Activated naive CD8-positive, alpha-beta T cell treated with anti-CD3 and anti-CD28 coated beads, Interleukin-2, amount 10 ng/mL, durations not matched to agents 7 days and 5 days (primary cell): ENCODE measurements around the gene ULBP2. TPM values are rescaled to one million over a fixed set of nuclear protein-coding genes. Genes with fewer than 3 reads are reported as not detected.

Source experiments
- ATAC-seq: fragments of 150-1000 bp; cut with Tn5 transposase; one replicate; pipeline ENCODE4 v1.10.0; 2021; ENCODE audit warnings: low read depth, moderate library complexity
- POLR2A ChIA-PET: fragments of 350-600 bp; sonication (Branson Sonifier 250); formaldehyde crosslinking; loops from one replicate; lab custom pipeline; 2021; ENCODE audit warnings: antibody characterized with exemption; lab: Charles Lee
- DNase-seq: peaks from one replicate; pipeline ENCODE4 v3.0.0; 2021
- H3K27ac Mint-ChIP-seq: one replicate; pipeline ENCODE4 v1.8.0; 2022; ENCODE audit warnings: mild to moderate bottlenecking, mixed read lengths
- H3K27me3 Mint-ChIP-seq: one replicate; pipeline ENCODE4 v1.8.0; 2022; ENCODE audit warnings: mild to moderate bottlenecking, moderate library complexity, mixed read lengths
- H3K36me3 Mint-ChIP-seq: one replicate; pipeline ENCODE4 v1.8.0; 2021; ENCODE audit warnings: mild to moderate bottlenecking, mixed read lengths
- H3K4me1 Mint-ChIP-seq: one replicate; pipeline ENCODE4 v1.8.0; 2021; ENCODE audit warnings: mixed read lengths
- H3K4me3 Mint-ChIP-seq: one replicate; pipeline ENCODE4 v1.8.0; 2022; ENCODE audit warnings: mild to moderate bottlenecking, moderate library complexity, mixed read lengths
- H3K9me3 Mint-ChIP-seq: one replicate; pipeline ENCODE4 v1.8.0; 2021; ENCODE audit warnings: mixed read lengths
- total RNA-seq, 2 experiments: library from RNA; stranded (reverse); gene quantifications; one replicate each; pipeline ENCODE4 v1.2.3, GENCODE V29; 2021

ULBP2 gene, protein sequence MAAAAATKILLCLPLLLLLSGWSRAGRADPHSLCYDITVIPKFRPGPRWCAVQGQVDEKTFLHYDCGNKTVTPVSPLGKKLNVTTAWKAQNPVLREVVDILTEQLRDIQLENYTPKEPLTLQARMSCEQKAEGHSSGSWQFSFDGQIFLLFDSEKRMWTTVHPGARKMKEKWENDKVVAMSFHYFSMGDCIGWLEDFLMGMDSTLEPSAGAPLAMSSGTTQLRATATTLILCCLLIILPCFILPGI
- total RNA-seq: under 1 TPM; 0.53 to 0.60 TPM

GRCh38 chr6:149941583-149942460 is at the start of gene ULBP2:
TSS of gene ULBP2 (plus strand) at chr6:149942014. CDS start at chr6:149942073, 59 bp downstream.
- peak; percentile 89 for ATAC-seq
- POLR2A ChIA-PET: no interaction called here
- Mint-ChIP-seq H3K4me3 (peak within 1 kb of the TSS; percentile 92), H3K36me3 (no peaks in the 10 kb centered on the region), H3K27ac (peak within 1 kb of the TSS; percentile 83), H3K4me1 (peaks cover 29% of the 10 kb centered on the region), H3K9me3 (no peaks in the 10 kb centered on the region), H3K27me3 (peaks cover 62% of the 10 kb centered on the region)
- DNase-seq: peak; percentile 80

DNA sequence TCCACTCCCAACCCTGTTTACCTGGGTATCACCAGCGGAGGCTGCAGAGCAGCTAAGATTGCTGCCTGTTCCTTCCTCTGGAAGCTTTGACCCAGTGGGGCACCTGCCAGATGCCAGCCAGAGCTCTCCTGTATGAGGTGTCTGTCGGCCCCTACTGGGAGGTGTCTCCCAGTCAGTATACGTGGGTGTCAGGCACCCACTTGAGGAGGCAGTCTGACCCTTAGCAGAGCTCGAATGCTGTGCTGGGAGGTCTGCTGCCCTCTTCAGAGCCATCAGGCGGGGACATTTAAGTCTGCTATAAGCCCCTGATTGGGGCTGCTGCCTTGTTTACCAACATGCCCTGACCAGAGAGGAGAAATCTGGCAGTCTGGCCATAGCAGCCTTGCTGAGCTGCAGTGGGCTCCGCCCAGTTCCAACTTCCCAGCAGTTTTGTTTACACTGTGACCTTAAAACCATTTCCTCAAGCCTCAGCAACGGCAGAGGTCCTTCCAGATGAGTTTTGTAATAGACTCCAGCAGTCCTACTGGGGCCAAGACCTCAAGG is 46.7 kb upstream of the ULBP2 start:
- H3K27ac Mint-ChIP-seq: no peak overlapping the region
- no peaks in the 10 kb centered on the region for H3K36me3 Mint-ChIP-seq
- no peaks in the 10 kb centered on the region for H3K9me3 Mint-ChIP-seq
- ATAC-seq (no peak), DNase-seq (no peak)
- H3K4me1 Mint-ChIP-seq: peaks cover 12% of the 10 kb centered on the region
- H3K27me3 Mint-ChIP-seq: peaks cover 26% of the 10 kb centered on the region
- POLR2A ChIA-PET: interaction anchor here (0.6 kb wide), 1 partner anchor 1415 kb away, joined by 3 read pairs; no protein-coding TSS in a partner anchor
- no peak overlapping the region for H3K4me3 Mint-ChIP-seq

- no peak for DNase-seq
- H3K27ac Mint-ChIP-seq: no peak overlapping the region
- peaks cover 12% of the 10 kb centered on the region for H3K4me1 Mint-ChIP-seq
- peaks cover 22% of the 10 kb centered on the region for H3K27me3 Mint-ChIP-seq
- H3K9me3 Mint-ChIP-seq: no peaks in the 10 kb centered on the region
- peak; percentile 78 for ATAC-seq
- no peak overlapping the region for H3K4me3 Mint-ChIP-seq
- POLR2A ChIA-PET: no interaction called here
- no peaks in the 10 kb centered on the region for H3K36me3 Mint-ChIP-seq
Measured at GRCh38 chr6:149895833-149896271, 46.0 kb upstream of the ULBP2 start.

- POLR2A ChIA-PET: no interaction called here
- no peak overlapping the region for H3K27ac Mint-ChIP-seq
- no peak overlapping the region for H3K4me3 Mint-ChIP-seq
- DNase-seq (no peak), ATAC-seq (no peak)
- H3K4me1 Mint-ChIP-seq: peaks cover 12% of the 10 kb centered on the region
- H3K9me3 Mint-ChIP-seq: no peaks in the 10 kb centered on the region
- no peaks in the 10 kb centered on the region for H3K36me3 Mint-ChIP-seq
- H3K27me3 Mint-ChIP-seq: peaks cover 19% of the 10 kb centered on the region
Measured at GRCh38 chr6:149896491-149896890, 45.3 kb upstream of the ULBP2 start.

DNA sequence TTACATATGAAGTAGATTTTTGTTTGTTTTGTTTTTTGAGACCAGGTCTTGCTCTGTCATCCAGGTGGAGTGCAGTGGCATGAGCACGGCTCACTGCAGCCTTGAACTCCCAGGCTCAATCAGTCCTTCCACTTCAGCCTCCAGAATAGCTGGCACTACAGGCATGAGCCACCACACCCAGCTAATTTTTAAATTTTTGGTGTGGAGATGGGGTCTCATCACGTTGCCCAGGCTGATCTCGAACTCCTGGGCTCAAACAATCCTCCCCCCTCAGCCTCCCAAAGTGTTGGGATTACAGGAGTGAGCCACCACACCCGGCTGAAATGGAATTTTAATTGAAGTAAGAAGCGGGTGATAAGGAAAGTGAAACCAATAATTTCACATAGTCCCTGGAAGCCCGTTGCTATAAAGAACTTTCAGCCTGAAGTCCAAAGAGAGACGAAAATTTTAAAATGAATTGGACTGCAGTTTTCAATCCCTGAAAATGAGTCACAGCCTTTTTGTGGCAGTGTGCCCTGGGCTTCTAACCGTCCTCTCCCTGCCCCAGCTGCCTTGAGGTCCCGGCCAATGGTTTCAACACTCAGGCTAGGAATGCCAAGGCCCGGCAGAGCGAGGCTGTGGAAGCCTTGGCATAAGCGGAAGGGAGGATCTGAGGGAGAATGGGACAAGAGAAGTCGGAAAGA is 44.7 kb upstream of the ULBP2 start:
- peaks cover 19% of the 10 kb centered on the region for H3K27me3 Mint-ChIP-seq

GRCh38 chr6:149897855-149898744 is 43.7 kb upstream of the ULBP2 start, which contains the start of gene RAET1E:
TSS of gene RAET1E (minus strand) at chr6:149898113. CDS start at chr6:149890901, 7,212 bp downstream.
- POLR2A ChIA-PET: no interaction called here
- peaks cover 12% of the 10 kb centered on the region for H3K4me1 Mint-ChIP-seq
- no peaks in the 10 kb centered on the region for H3K36me3 Mint-ChIP-seq
- H3K4me3 Mint-ChIP-seq: no peak within 1 kb of the TSS
- H3K27ac Mint-ChIP-seq: no peak within 1 kb of the TSS
- peaks cover 20% of the 10 kb centered on the region for H3K27me3 Mint-ChIP-seq
- DNase-seq: no peak
- no peaks in the 10 kb centered on the region for H3K9me3 Mint-ChIP-seq
- no peak for ATAC-seq

More for the DNA sequence above, 44.7 kb upstream of the ULBP2 start:
- Mint-ChIP-seq H3K9me3 (no peaks in the 10 kb centered on the region), H3K4me3 (no peak overlapping the region), H3K36me3 (no peaks in the 10 kb centered on the region), H3K4me1 (peaks cover 12% of the 10 kb centered on the region), H3K27ac (no peak overlapping the region)
- POLR2A ChIA-PET: no interaction called here
- DNase-seq (no peak), ATAC-seq (no peak)

- DNase-seq (no peak), ATAC-seq (no peak)
- Mint-ChIP-seq H3K27ac (no peak overlapping the region), H3K27me3 (peaks cover 17% of the 10 kb centered on the region), H3K9me3 (no peaks in the 10 kb centered on the region), H3K36me3 (no peaks in the 10 kb centered on the region), H3K4me1 (peaks cover 12% of the 10 kb centered on the region), H3K4me3 (no peak overlapping the region)
- POLR2A ChIA-PET: no interaction called here
Measured at GRCh38 chr6:149898966-149899365, 42.8 kb upstream of the ULBP2 start.

GRCh38 chr6:149899486-149899885 is 42.3 kb upstream of the ULBP2 start:
- Mint-ChIP-seq H3K27me3 (peaks cover 12% of the 10 kb centered on the region), H3K27ac (no peak overlapping the region), H3K4me3 (no peak overlapping the region), H3K9me3 (no peaks in the 10 kb centered on the region), H3K4me1 (peaks cover 12% of the 10 kb centered on the region), H3K36me3 (no peaks in the 10 kb centered on the region)
- POLR2A ChIA-PET: no interaction called here
- ATAC-seq: no peak
- no peak for DNase-seq

DNA sequence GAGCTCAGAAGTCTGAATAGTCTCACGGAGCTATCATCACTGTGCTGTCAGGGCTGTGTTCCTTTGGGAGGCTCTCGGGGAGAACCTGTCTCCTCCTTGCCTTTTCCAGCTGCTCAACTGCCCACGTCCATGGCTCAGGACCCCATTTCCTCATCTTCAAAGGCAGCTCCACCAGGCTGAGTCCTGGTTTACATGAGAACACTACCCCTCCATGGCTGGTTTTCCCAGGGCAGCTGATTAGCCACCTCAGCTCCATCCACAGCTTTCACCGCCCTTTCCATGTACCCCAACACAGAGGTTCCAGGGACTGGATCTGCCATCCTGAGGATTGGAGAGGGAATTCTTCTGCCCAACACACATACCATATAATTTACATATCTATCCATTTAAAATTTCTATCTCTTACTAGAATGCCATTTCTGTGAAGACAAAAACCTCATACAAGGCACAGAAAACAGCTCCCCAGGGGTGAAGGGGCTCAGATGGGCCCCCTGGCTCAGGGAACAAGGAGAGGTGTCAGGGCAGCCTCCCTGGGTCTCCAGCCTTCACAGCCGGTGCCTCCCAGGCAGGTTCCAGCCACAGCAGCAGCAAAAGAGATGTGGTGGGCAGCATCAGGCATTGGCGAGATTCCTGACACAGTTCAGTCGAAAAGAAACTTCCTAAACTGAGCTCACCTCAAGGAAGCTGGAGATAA is 41.7 kb upstream of the ULBP2 start:
- no peak for ATAC-seq
- Mint-ChIP-seq H3K4me1 (peaks cover 12% of the 10 kb centered on the region), H3K27ac (no peak overlapping the region), H3K4me3 (no peak overlapping the region), H3K36me3 (no peaks in the 10 kb centered on the region), H3K9me3 (no peaks in the 10 kb centered on the region), H3K27me3 (peaks cover 7% of the 10 kb centered on the region)
- no peak for DNase-seq
- POLR2A ChIA-PET: no interaction called here

GRCh38 chr6:149900620-149901443 is 41.0 kb upstream of the ULBP2 start:
- POLR2A ChIA-PET: no interaction called here
- Mint-ChIP-seq H3K4me1 (peaks cover 9% of the 10 kb centered on the region), H3K4me3 (no peak overlapping the region), H3K27me3 (peaks cover 7% of the 10 kb centered on the region), H3K36me3 (no peaks in the 10 kb centered on the region), H3K27ac (no peak overlapping the region), H3K9me3 (no peaks in the 10 kb centered on the region)
- ATAC-seq (no peak), DNase-seq (no peak)

- POLR2A ChIA-PET: no interaction called here
- H3K4me3 Mint-ChIP-seq: no peak overlapping the region
- no peaks in the 10 kb centered on the region for H3K9me3 Mint-ChIP-seq
- H3K27ac Mint-ChIP-seq: no peak overlapping the region
- ATAC-seq (no peak), DNase-seq (no peak)
- no peaks in the 10 kb centered on the region for H3K36me3 Mint-ChIP-seq
- peaks cover 1% of the 10 kb centered on the region for H3K4me1 Mint-ChIP-seq
- peaks cover 7% of the 10 kb centered on the region for H3K27me3 Mint-ChIP-seq
Measured at GRCh38 chr6:149901444-149902140, 40.2 kb upstream of the ULBP2 start.
